GM21786 (cell line): ENCODE measurements around the gene B3GNT5.
"Not testable (repeated sequence)": the region's sequence is repeated elsewhere in the genome, so short reads cannot be mapped to it uniquely, and the experiment has no call there.

Experiments
- ATAC-seq: cut with Tn5 transposase; IDR thresholded peaks from one replicate; pipeline ENCODE4 v1.9.1; 2021; ENCODE audit not compliant: unreplicated experiment

Gene B3GNT5

GRCh38 chr3:183230251-183230650 is 22.8 kb upstream of the B3GNT5 start:
- not testable (repeated sequence) for ATAC-seq

- no peak for ATAC-seq
These were observed 22.2 kb upstream of the B3GNT5 start for GRCh38 chr3:183230826-183231225.

- ATAC-seq, result no peak
These were observed 19.1 kb upstream of the B3GNT5 start for GRCh38 chr3:183233966-183234365.

GRCh38 chr3:183239046-183239445 is 14.0 kb upstream of the B3GNT5 start:
- ATAC-seq, result no peak

- ATAC-seq, result no peak
These were observed 10.6 kb upstream of the B3GNT5 start for GRCh38 chr3:183242431-183242830.

- ATAC-seq, result no peak
These were observed 8.8 kb upstream of the B3GNT5 start for GRCh38 chr3:183244219-183244618.

GRCh38 chr3:183244981-183245476 is 8.0 kb upstream of the B3GNT5 start:
- no peak for ATAC-seq

- ATAC-seq, result no peak
These were observed 6.0 kb upstream of the B3GNT5 start for GRCh38 chr3:183247011-183247589.

- no peak for ATAC-seq
These were observed 3.9 kb upstream of the B3GNT5 start for GRCh38 chr3:183249006-183249718.

GRCh38 chr3:183252118-183252782 is 803 bp upstream of the B3GNT5 start:
- no peak for ATAC-seq

- no peak for ATAC-seq
These were observed 754 bp downstream of the B3GNT5 start for GRCh38 chr3:183253528-183254486.

- ATAC-seq, result no peak
These were observed 1.7 kb downstream of the B3GNT5 start for GRCh38 chr3:183254487-183255347.

- no peak for ATAC-seq
These were observed 2.3 kb downstream of the B3GNT5 start for GRCh38 chr3:183255348-183255730.

GRCh38 chr3:183259087-183259486 is 6.0 kb downstream of the B3GNT5 start:
- ATAC-seq, result no peak

GRCh38 chr3:183259621-183260020 is 6.6 kb downstream of the B3GNT5 start:
- no peak for ATAC-seq

GRCh38 chr3:183260167-183260904 is 7.3 kb downstream of the B3GNT5 start:
- ATAC-seq, result no peak

GRCh38 chr3:183261151-183261724 is 8.2 kb downstream of the B3GNT5 start:
- no peak for ATAC-seq

GRCh38 chr3:183262875-183263378 is 9.9 kb downstream of the B3GNT5 start:
- ATAC-seq, result no peak

- ATAC-seq, result no peak
These were observed 11.2 kb downstream of the B3GNT5 start for GRCh38 chr3:183264268-183264667.
